H1 (cell line): ENCODE results near the gene PLCL1. TPM values are rescaled to one million over a fixed set of nuclear protein-coding genes. Genes with fewer than 3 reads are reported as not detected.

ENCODE experiments used
- CTCF ChIA-PET: fragments of 300-600 bp; sonication (Branson Sonifier 250); formaldehyde crosslinking; loops from one replicate; lab custom pipeline; 2021; ENCODE audit not compliant: partially characterized antibody; lab: Charles Lee
- POLR2A ChIA-PET: fragments of 300-600 bp; sonication (Branson Sonifier 250); formaldehyde crosslinking; loops from one replicate; lab custom pipeline; 2021; ENCODE audit warnings: inconsistent platforms; ENCODE audit not compliant: partially characterized antibody; lab: Charles Lee
- DNase-seq, 2 experiments: peaks; one replicate each; pipeline versions ENCODE4 v3.0.0 to v3.0.0-alpha.2; 2010 to 2022; ENCODE audit warnings: low spot score in 2 of 2, low read depth in 1 of 2, mixed read lengths in 1 of 2
- FAIRE-seq: peaks from 2 replicates; lab custom pipeline; 2011; peaks lifted over from hg19 to GRCh38; lab: Jason Lieb, UNC
- H2AFZ ChIP-seq: 2 replicates; pipeline ENCODE4 v1.8.1; 2012; ENCODE audit warnings: low read length, inconsistent platforms
- H2AK5ac ChIP-seq: 2 replicates; pipeline ENCODE4 v1.6.1; 2013; ENCODE audit warnings: low read depth, low read length
- H2BK120ac ChIP-seq: replicated peaks from 2 replicates; pipeline ENCODE3; 2013; ENCODE audit warnings: low read depth, low read length, inconsistent platforms
- H2BK12ac ChIP-seq: 2 replicates; pipeline ENCODE4 v1.6.1; 2013; ENCODE audit warnings: low read depth, low read length
- H2BK15ac ChIP-seq: 2 replicates; pipeline ENCODE4 v1.6.1; 2013; ENCODE audit warnings: low read length
- H2BK20ac ChIP-seq: 2 replicates; pipeline ENCODE4 v1.6.1; 2013; ENCODE audit warnings: low read length
- H2BK5ac ChIP-seq: 2 replicates; pipeline ENCODE4 v1.6.1; 2013; ENCODE audit warnings: low read depth, low read length
- H3K14ac ChIP-seq: 2 replicates; pipeline ENCODE4 v1.6.1; 2013; ENCODE audit warnings: inconsistent platforms; ENCODE audit not compliant: insufficient read length
- H3K18ac ChIP-seq: 2 replicates; pipeline ENCODE4 v1.6.1; 2013; ENCODE audit warnings: low read length; ENCODE audit errors: extremely low read depth
- H3K23ac ChIP-seq: 2 replicates; pipeline ENCODE4 v1.6.1; 2013; ENCODE audit warnings: inconsistent platforms; ENCODE audit not compliant: insufficient read length
- H3K23me2 ChIP-seq: 2 replicates; pipeline ENCODE4 v1.6.1; 2013; ENCODE audit warnings: low read depth, low read length
- H3K27ac ChIP-seq: 2 replicates; pipeline ENCODE4 v1.6.1; 2011; ENCODE audit warnings: low read depth, low read length, inconsistent platforms
- H3K27me3 ChIP-seq, 4 experiments: replicated peaks in 1 of 4; 1 replicate in 1 of 4; 2 replicates in 3 of 4; pipeline versions ENCODE4 v1.6.1 to v1.8.1; 2011 to 2013; ENCODE audit warnings: low read length in 3 of 4, mild to moderate bottlenecking in 3 of 4, inconsistent platforms in 2 of 4, mixed read lengths in 2 of 4, moderate library complexity in 1 of 4; ENCODE audit not compliant: control insufficient read depth in 3 of 4, insufficient read depth in 3 of 4; ENCODE audit errors: extremely low read depth in 1 of 4
- H3K36me3 ChIP-seq, 4 experiments: 2 replicates each; pipeline versions ENCODE4 v1.6.1 to v1.8.1; 2011 to 2013; ENCODE audit warnings: mild to moderate bottlenecking in 4 of 4, low read length in 3 of 4, moderate library complexity in 2 of 4, control low read depth in 1 of 4, inconsistent platforms in 1 of 4; ENCODE audit not compliant: insufficient read depth in 4 of 4, control insufficient read depth in 2 of 4
- H3K4ac ChIP-seq: replicated peaks from 2 replicates; pipeline ENCODE3; 2013; ENCODE audit warnings: low read length, low read depth, mixed read lengths, inconsistent platforms; ENCODE audit not compliant: insufficient read length
- H3K4me1 ChIP-seq, 4 experiments: replicated peaks in 1 of 4; 1 replicate in 1 of 4; 2 replicates in 3 of 4; pipeline versions ENCODE4 v1.6.1 to v1.8.1; 2011 to 2013; ENCODE audit warnings: low read length in 3 of 4, inconsistent platforms in 2 of 4, mixed read lengths in 1 of 4; ENCODE audit not compliant: insufficient read depth in 4 of 4, control insufficient read depth in 3 of 4
- H3K4me2 ChIP-seq, 2 experiments: 2 replicates each; pipeline versions ENCODE4 v1.6.1 to v1.8.1; 2011 to 2013; ENCODE audit warnings: low read depth in 2 of 2, low read length in 2 of 2, control low read depth in 1 of 2, inconsistent platforms in 1 of 2, mild to moderate bottlenecking in 1 of 2; ENCODE audit not compliant: insufficient read depth in 1 of 2
- H3K4me3 ChIP-seq, 4 experiments: fragments of 200-600, 300-600 bp in 1 of 4; sonication (generic), shearing (Covaris generic), sonication (Bioruptor Twin) in 1 of 4; 2 replicates each; pipeline versions ENCODE4 v1.5.1 to v1.8.1; 2011 to 2016; ENCODE audit warnings: low read length in 4 of 4, low read depth in 3 of 4, control low read depth in 2 of 4, inconsistent platforms in 2 of 4, mild to moderate bottlenecking in 2 of 4, mixed read lengths in 1 of 4, moderate library complexity in 1 of 4; ENCODE audit not compliant: insufficient read depth in 2 of 4; ENCODE audit errors: extremely low read depth in 1 of 4
- H3K56ac ChIP-seq: replicated peaks from 2 replicates; pipeline ENCODE3; 2013; ENCODE audit warnings: low read depth, mild to moderate bottlenecking, mixed read lengths, low read length, inconsistent platforms; ENCODE audit not compliant: insufficient read length
- H3K79me1 ChIP-seq: 2 replicates; pipeline ENCODE4 v1.6.1; 2013; ENCODE audit warnings: low read depth, low read length, control low read depth
- H3K79me2 ChIP-seq, 2 experiments: 2 replicates each; pipeline versions ENCODE4 v1.6.1 to v1.8.1; 2012 to 2013; ENCODE audit warnings: low read length in 2 of 2, mild to moderate bottlenecking in 2 of 2, inconsistent platforms in 1 of 2; ENCODE audit not compliant: insufficient read depth in 2 of 2, control insufficient read depth in 1 of 2
- H3K9ac ChIP-seq, 4 experiments: replicated peaks in 1 of 4; 1 replicate in 1 of 4; 2 replicates in 3 of 4; pipeline versions ENCODE4 v1.6.1 to v1.8.1; 2011 to 2013; ENCODE audit warnings: low read depth in 3 of 4, low read length in 3 of 4, control low read depth in 2 of 4, mild to moderate bottlenecking in 2 of 4, moderate library complexity in 2 of 4, inconsistent platforms in 1 of 4; ENCODE audit errors: extremely low read depth in 1 of 4
- H3K9me3 ChIP-seq, 2 experiments: 2 replicates each; pipeline versions ENCODE4 v1.6.1 to v1.8.1; 2012 to 2013; ENCODE audit warnings: mild to moderate bottlenecking in 2 of 2, moderate library complexity in 2 of 2, control low read depth in 1 of 2, inconsistent platforms in 1 of 2, low read depth in 1 of 2, low read length in 1 of 2, mixed read lengths in 1 of 2; ENCODE audit not compliant: insufficient read depth in 2 of 2
- H4K20me1 ChIP-seq, 2 experiments: replicated peaks in 1 of 2; 2 replicates each; pipeline versions ENCODE3 to v1.8.1; 2011 to 2013; ENCODE audit warnings: inconsistent platforms in 2 of 2, low read length in 2 of 2, mild to moderate bottlenecking in 1 of 2; ENCODE audit not compliant: insufficient read depth in 2 of 2, control insufficient read depth in 1 of 2
- H4K5ac ChIP-seq: 2 replicates; pipeline ENCODE4 v1.6.1; 2013; ENCODE audit warnings: low read length, low read depth, mixed read lengths, inconsistent platforms; ENCODE audit not compliant: insufficient read length
- H4K8ac ChIP-seq: 2 replicates; pipeline ENCODE4 v1.8.0; 2013; ENCODE audit warnings: mild to moderate bottlenecking, moderate library complexity, low read length, inconsistent platforms; ENCODE audit not compliant: insufficient read depth; ENCODE audit errors: extremely low read depth
- H4K91ac ChIP-seq: replicated peaks from 2 replicates; pipeline ENCODE3; 2013; ENCODE audit warnings: low read length, mixed read lengths, inconsistent platforms; ENCODE audit not compliant: insufficient read length
- CHD1 ChIP-seq: IDR thresholded peaks from 2 replicates; pipeline ENCODE4 v1.6.1; 2012; ENCODE audit warnings: low read depth, low read length, improper control_type of control experiment
- EGR1 ChIP-seq: IDR thresholded peaks from 2 replicates; pipeline ENCODE4 v1.6.1; 2011; ENCODE audit warnings: low read depth, low read length, borderline replicate concordance
- GABPA ChIP-seq: IDR thresholded peaks from 2 replicates; pipeline ENCODE4 v1.6.1; 2011; ENCODE audit warnings: mild to moderate bottlenecking, low read length, moderate library complexity, borderline replicate concordance; ENCODE audit not compliant: insufficient read depth
- GTF2F1 ChIP-seq: IDR thresholded peaks from 2 replicates; pipeline ENCODE4 v1.6.1; 2012; ENCODE audit warnings: low read depth, low read length, improper control_type of control experiment, borderline replicate concordance
- JUN ChIP-seq: IDR thresholded peaks from 2 replicates; pipeline ENCODE4 v1.6.1; 2011; ENCODE audit warnings: low read depth, mild to moderate bottlenecking, improper control_type of control experiment, low read length
- JUND ChIP-seq: IDR thresholded peaks from 2 replicates; pipeline ENCODE4 v1.6.1; 2011; ENCODE audit warnings: mild to moderate bottlenecking, improper control_type of control experiment, low read length
- KDM5A ChIP-seq: fragments of 200-600 bp; IDR thresholded peaks from 2 replicates; pipeline ENCODE4 v1.7.1; 2012; ENCODE audit warnings: mild to moderate bottlenecking, low read length, inconsistent platforms, mixed read lengths
- MAX ChIP-seq: IDR thresholded peaks from 2 replicates; pipeline ENCODE4 v1.6.1; 2012; ENCODE audit warnings: inconsistent platforms
- SAP30 ChIP-seq: fragments of 300-600 bp; sonication (generic); IDR thresholded peaks from 2 replicates; pipeline ENCODE4 v1.7.1; 2012; ENCODE audit warnings: low read length, moderate library complexity, mild to moderate bottlenecking, inconsistent platforms; ENCODE audit not compliant: insufficient read depth, insufficient replicate concordance
- SIN3A ChIP-seq, 2 experiments: IDR thresholded peaks in 1 of 2; conservative IDR thresholded peaks in 1 of 2; 2 replicates each; pipeline ENCODE4 v1.6.1; 2011 to 2012; ENCODE audit warnings: low read length in 2 of 2, improper control_type of control experiment in 1 of 2, low read depth in 1 of 2, mild to moderate bottlenecking in 1 of 2
- TAF1 ChIP-seq: IDR thresholded peaks from 2 replicates; pipeline ENCODE4 v1.6.1; 2011; ENCODE audit warnings: mild to moderate bottlenecking, low read depth, low read length
- TBP ChIP-seq: IDR thresholded peaks from 2 replicates; pipeline ENCODE4 v1.6.1; 2011; ENCODE audit warnings: low read depth, low read length, improper control_type of control experiment
- ZNF274 ChIP-seq: IDR thresholded peaks from 2 replicates; pipeline ENCODE4 v1.7.0; 2012; ENCODE audit warnings: low read length, borderline replicate concordance; ENCODE audit errors: extremely low read depth
- WGBS, 2 experiments: shearing (Covaris generic) in 1 of 2; methylation state at CpG; one replicate each; pipeline versions ENCODE4 v1.1.6 to v1.1.7; 2013 to 2015; ENCODE audit warnings: low lambda C conversion rate in 2 of 2, mixed read lengths in 2 of 2, inconsistent platforms in 1 of 2, low coverage in 1 of 2, missing lambda C conversion rate in 1 of 2; ENCODE audit not compliant: insufficient replicate concordance in 2 of 2, insufficient coverage in 1 of 2, insufficient read length in 1 of 2; ENCODE audit errors: extremely low coverage in 1 of 2, missing lambda C conversion rate in 1 of 2; 5-methylcytosine and 5-hydroxymethylcytosine counted together
- polyA plus RNA-seq, 7 experiments: library from polyadenylated mRNA; depleted of rRNA in 3 of 7; stranded (reverse) in 5 of 7; unstranded in 2 of 7; fragments of >200 nt in 5 of 7; fragments of 200-250 nt in 2 of 7; gene quantifications; 1 replicate in 5 of 7; 2 replicates in 1 of 7; 4 replicates in 1 of 7; pipeline versions ENCODE4 v1.2.1 to v1.2.3, GENCODE V29; 2011 to 2013; ENCODE audit warnings: missing spikeins in 2 of 7, mixed read lengths in 2 of 7
- total RNA-seq: library from RNA; stranded (reverse); fragmentation: NEBNext Ultra II Directional; extraction: Animal tissue kit (Norgen Biotek cat#: 25700); gene quantifications from 2 replicates; pipeline ENCODE4 v1.2.1, GENCODE V29; 2021
- TF ChIP-seq, protein P1 (sequence below): IDR thresholded peaks from 2 replicates; pipeline ENCODE4 v1.6.1; 2011; ENCODE audit warnings: low read depth, mild to moderate bottlenecking, low read length; ENCODE audit not compliant: insufficient read depth

PLCL1 gene
- total and polyA plus RNA-seq, 2 of the 8 experiments (the other 6 are each of a cell fraction or from before 2014, with no cell fraction given), result not detected

DNA sequence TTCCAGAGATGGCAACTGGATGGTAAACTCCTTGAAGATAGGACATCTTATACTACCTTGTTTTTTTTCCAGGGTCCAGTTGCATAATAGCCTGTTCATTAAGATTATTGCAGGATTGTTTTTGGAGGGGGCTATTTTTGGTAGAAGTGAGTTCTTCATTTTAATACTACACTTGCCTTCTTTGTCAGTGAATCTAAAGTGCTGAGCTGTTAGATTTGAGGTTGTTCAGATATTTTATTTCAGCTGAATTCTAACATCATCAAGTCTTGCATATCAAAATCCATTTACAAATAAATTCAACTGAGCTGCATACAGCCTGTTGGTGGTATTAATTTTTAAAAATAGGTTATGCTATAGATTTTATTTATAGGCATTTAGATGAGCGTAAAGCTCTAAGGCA lies 72.1 kb downstream of the PLCL1 start:
- no peak overlapping the region for H2AK5ac ChIP-seq
- H3K9ac ChIP-seq, result no peak overlapping the region
- H2BK120ac ChIP-seq, result no peak overlapping the region
- H3K4me1 ChIP-seq, result peaks cover 3 to 5% (median 3%) of the 10 kb centered on the region in 4 experiments
- H4K5ac ChIP-seq, result no peak overlapping the region
- no peak overlapping the region for H2BK20ac ChIP-seq
- POLR2A ChIA-PET, result interaction anchor here (0.7 kb wide), 1 partner anchor 9 kb away, joined by 4 read pairs; no protein-coding TSS in a partner anchor
- no peaks in the 10 kb centered on the region for H3K9me3 ChIP-seq
- no peak overlapping the region for H3K14ac ChIP-seq
- no peak overlapping the region for H3K18ac ChIP-seq
- H3K4ac ChIP-seq, result no peak overlapping the region
- H4K91ac ChIP-seq, result no peak overlapping the region
- H2AFZ ChIP-seq, result no peak overlapping the region
- no peak overlapping the region for H3K23ac ChIP-seq
- no peak overlapping the region for H3K4me2 ChIP-seq
- no peak overlapping the region for H2BK5ac ChIP-seq
- no peaks in the 10 kb centered on the region for H4K20me1 ChIP-seq
- H3K4me3 ChIP-seq, result no peak overlapping the region
- no peak overlapping the region for H2BK15ac ChIP-seq
- no peak overlapping the region for H3K27ac ChIP-seq
- H3K36me3 ChIP-seq, result no peaks in the 10 kb centered on the region
- H4K8ac ChIP-seq, result no peak overlapping the region
- no peaks in the 10 kb centered on the region for H3K79me2 ChIP-seq
- no peak overlapping the region for H3K56ac ChIP-seq
- no peak overlapping the region for H2BK12ac ChIP-seq
- CTCF ChIA-PET, result no interaction called here
- WGBS, 2 experiments, result 90% methylated on average over 1 of the region's 1 CpG; no CpG with 5 or more reads in 1 of the 2 experiments
- DNase-seq (no peak), FAIRE-seq (no peak)
- H3K79me1 ChIP-seq, result no peaks in the 10 kb centered on the region
- H3K23me2 ChIP-seq, result no peaks in the 10 kb centered on the region
- no peaks in the 10 kb centered on the region for H3K27me3 ChIP-seq
- TF ChIP-seq JUND (no peak), KDM5A (no peak), GABPA (no peak), MAX (no peak), JUN (no peak), GTF2F1 (no peak), TBP (no peak), ZNF274 (no peak), SIN3A (conservative IDR thresholded peaks at IDR 0.05 in 1 of 2, IDR thresholded peaks at IDR 0.05 in 1 of 2; ENCODE audit: low read depth in 1 of 2, low read length in 2 of 2) (no peak), SAP30 (no peak), CHD1 (no peak), EGR1 (no peak), TAF1 (no peak)
- TF ChIP-seq, protein P1, sequence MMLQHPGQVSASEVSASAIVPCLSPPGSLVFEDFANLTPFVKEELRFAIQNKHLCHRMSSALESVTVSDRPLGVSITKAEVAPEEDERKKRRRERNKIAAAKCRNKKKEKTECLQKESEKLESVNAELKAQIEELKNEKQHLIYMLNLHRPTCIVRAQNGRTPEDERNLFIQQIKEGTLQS, result no peak
